ENCODE results near the gene MRPL4. TPM values are rescaled to one million over a fixed set of nuclear protein-coding genes. Genes with fewer than 3 reads are reported as not detected.

MRPL4 gene
- total and polyA plus RNA-seq, 2 experiments from 2014 or later: 40.1 to 51.4 TPM

GRCh38 chr19:10230173-10230860 is 21.7 kb upstream of the MRPL4 start:
- Histone ChIP-seq H3K9me3 (ENCODE audit: low read depth) (no peaks in the 10 kb centered on the region), H4K20me1 (ENCODE audit: insufficient read depth, poor library complexity, severe bottlenecking) (no peaks in the 10 kb centered on the region), H3K27me3 (no peaks in the 10 kb centered on the region), H3K27ac (peak overlapping the region; percentile 98), H3K4me3 (peak overlapping the region; percentile 92), H3K36me3 (replicated peaks; ENCODE audit: insufficient read depth, low read depth) (no peaks in the 10 kb centered on the region), H3K4me1 (ENCODE audit: insufficient read depth) (peaks cover 10% of the 10 kb centered on the region), H3K79me2 (peaks cover 48% of the 10 kb centered on the region), H2AFZ (peak overlapping the region; percentile 86), H3K4me2 (peak overlapping the region; percentile 86), H3K9me2 (replicated peaks; ENCODE audit: insufficient read depth) (no peaks in the 10 kb centered on the region)
- DNase-seq (ENCODE audit: low spot score): peak; percentile 67
- WGBS (ENCODE audit: low lambda C conversion rate, missing lambda C conversion rate): under 1% methylated on average over 45 of the region's 70 CpGs
- TF ChIP-seq EZH2phosphoT487 (IDR thresholded peaks at IDR 0.05; ENCODE audit: low read depth, severe bottlenecking, unreplicated experiment) (no peak), EZH2 (IDR thresholded peaks at IDR 0.05; ENCODE audit: borderline replicate concordance) (peak; percentile 42)

- WGBS (ENCODE audit: low lambda C conversion rate, missing lambda C conversion rate): under 1% methylated on average over 36 of the region's 73 CpGs
- H3K27me3 ChIP-seq: no peaks in the 10 kb centered on the region
- H3K9me2 ChIP-seq (replicated peaks; ENCODE audit: insufficient read depth): no peaks in the 10 kb centered on the region
- H3K4me2 ChIP-seq: peak within 1 kb of the TSS; percentile 86
- peaks cover 42% of the 10 kb centered on the region for H3K79me2 ChIP-seq
- H3K4me1 ChIP-seq (ENCODE audit: insufficient read depth): peaks cover 10% of the 10 kb centered on the region
- peak; percentile 94 for DNase-seq (ENCODE audit: low spot score)
- H2AFZ ChIP-seq: peak within 1 kb of the TSS; percentile 86
- peak within 1 kb of the TSS; percentile 98 for H3K27ac ChIP-seq
- TF ChIP-seq CTCF (IDR thresholded peaks at IDR 0.05; ENCODE audit: poor library complexity) (no peak), EZH2 (IDR thresholded peaks at IDR 0.05; ENCODE audit: borderline replicate concordance) (no peak), EZH2phosphoT487 (IDR thresholded peaks at IDR 0.05; ENCODE audit: low read depth, severe bottlenecking, unreplicated experiment) (no peak)
- peak within 1 kb of the TSS; percentile 92 for H3K4me3 ChIP-seq
- H3K36me3 ChIP-seq (replicated peaks; ENCODE audit: insufficient read depth, low read depth): no peaks in the 10 kb centered on the region
- H3K9me3 ChIP-seq (ENCODE audit: low read depth): no peaks in the 10 kb centered on the region
- no peaks in the 10 kb centered on the region for H4K20me1 ChIP-seq (ENCODE audit: insufficient read depth, poor library complexity, severe bottlenecking)
Measured at GRCh38 chr19:10230861-10231611, 21.0 kb upstream of the MRPL4 start, which contains the start of gene S1PR2. S1PR2 (minus strand) TSS chr19:10231331; CDS start chr19:10224905, 6,426 bp downstream.

GRCh38 chr19:10231612-10232228 is 20.3 kb upstream of the MRPL4 start:
- Histone ChIP-seq H3K36me3 (replicated peaks; ENCODE audit: insufficient read depth, low read depth) (no peaks in the 10 kb centered on the region), H3K9me2 (replicated peaks; ENCODE audit: insufficient read depth) (no peaks in the 10 kb centered on the region), H3K4me1 (ENCODE audit: insufficient read depth) (peaks cover 10% of the 10 kb centered on the region), H3K27ac (peak overlapping the region; percentile 98), H3K27me3 (no peaks in the 10 kb centered on the region), H3K9me3 (ENCODE audit: low read depth) (no peaks in the 10 kb centered on the region), H2AFZ (no peak overlapping the region), H3K4me3 (peak overlapping the region; percentile 92), H3K4me2 (peak overlapping the region; percentile 86), H4K20me1 (ENCODE audit: insufficient read depth, poor library complexity, severe bottlenecking) (no peaks in the 10 kb centered on the region), H3K79me2 (peaks cover 42% of the 10 kb centered on the region)
- DNase-seq (ENCODE audit: low spot score): no peak
- 76% methylated on average over 8 of the region's 8 CpGs for WGBS (ENCODE audit: low lambda C conversion rate, missing lambda C conversion rate)
- TF ChIP-seq CTCF (IDR thresholded peaks at IDR 0.05; ENCODE audit: poor library complexity) (no peak), EZH2phosphoT487 (IDR thresholded peaks at IDR 0.05; ENCODE audit: low read depth, severe bottlenecking, unreplicated experiment) (no peak), EZH2 (IDR thresholded peaks at IDR 0.05; ENCODE audit: borderline replicate concordance) (no peak)

Measured in hepatocyte (in vitro differentiated cells).